H1 (cell line): Measurements from ENCODE around the gene RPS6KL1. TPM values are rescaled to one million over a fixed set of nuclear protein-coding genes. Genes with fewer than 3 reads are reported as not detected.

Source experiments
- CTCF ChIA-PET: fragments of 300-600 bp; sonication (Branson Sonifier 250); formaldehyde crosslinking; loops from one replicate; lab custom pipeline; 2021; ENCODE audit not compliant: partially characterized antibody; lab: Charles Lee
- POLR2A ChIA-PET: fragments of 300-600 bp; sonication (Branson Sonifier 250); formaldehyde crosslinking; loops from one replicate; lab custom pipeline; 2021; ENCODE audit warnings: inconsistent platforms; ENCODE audit not compliant: partially characterized antibody; lab: Charles Lee
- DNase-seq, 2 experiments: peaks; one replicate each; pipeline versions ENCODE4 v3.0.0 to v3.0.0-alpha.2; 2010 to 2022; ENCODE audit warnings: low spot score in 2 of 2, low read depth in 1 of 2, mixed read lengths in 1 of 2
- FAIRE-seq: peaks from 2 replicates; lab custom pipeline; 2011; peaks lifted over from hg19 to GRCh38; lab: Jason Lieb, UNC
- H2AFZ ChIP-seq: 2 replicates; pipeline ENCODE4 v1.8.1; 2012; ENCODE audit warnings: low read length, inconsistent platforms
- H2AK5ac ChIP-seq: 2 replicates; pipeline ENCODE4 v1.6.1; 2013; ENCODE audit warnings: low read depth, low read length
- H2BK120ac ChIP-seq: replicated peaks from 2 replicates; pipeline ENCODE3; 2013; ENCODE audit warnings: low read depth, low read length, inconsistent platforms
- H2BK12ac ChIP-seq: 2 replicates; pipeline ENCODE4 v1.6.1; 2013; ENCODE audit warnings: low read depth, low read length
- H2BK15ac ChIP-seq: 2 replicates; pipeline ENCODE4 v1.6.1; 2013; ENCODE audit warnings: low read length
- H2BK20ac ChIP-seq: 2 replicates; pipeline ENCODE4 v1.6.1; 2013; ENCODE audit warnings: low read length
- H2BK5ac ChIP-seq: 2 replicates; pipeline ENCODE4 v1.6.1; 2013; ENCODE audit warnings: low read depth, low read length
- H3K14ac ChIP-seq: 2 replicates; pipeline ENCODE4 v1.6.1; 2013; ENCODE audit warnings: inconsistent platforms; ENCODE audit not compliant: insufficient read length
- H3K18ac ChIP-seq: 2 replicates; pipeline ENCODE4 v1.6.1; 2013; ENCODE audit warnings: low read length; ENCODE audit errors: extremely low read depth
- H3K23ac ChIP-seq: 2 replicates; pipeline ENCODE4 v1.6.1; 2013; ENCODE audit warnings: inconsistent platforms; ENCODE audit not compliant: insufficient read length
- H3K23me2 ChIP-seq: 2 replicates; pipeline ENCODE4 v1.6.1; 2013; ENCODE audit warnings: low read depth, low read length
- H3K27ac ChIP-seq: 2 replicates; pipeline ENCODE4 v1.6.1; 2011; ENCODE audit warnings: low read depth, low read length, inconsistent platforms
- H3K27me3 ChIP-seq, 4 experiments: replicated peaks in 1 of 4; 1 replicate in 1 of 4; 2 replicates in 3 of 4; pipeline versions ENCODE4 v1.6.1 to v1.8.1; 2011 to 2013; ENCODE audit warnings: low read length in 3 of 4, mild to moderate bottlenecking in 3 of 4, inconsistent platforms in 2 of 4, mixed read lengths in 2 of 4, moderate library complexity in 1 of 4; ENCODE audit not compliant: control insufficient read depth in 3 of 4, insufficient read depth in 3 of 4; ENCODE audit errors: extremely low read depth in 1 of 4
- H3K36me3 ChIP-seq, 4 experiments: 2 replicates each; pipeline versions ENCODE4 v1.6.1 to v1.8.1; 2011 to 2013; ENCODE audit warnings: mild to moderate bottlenecking in 4 of 4, low read length in 3 of 4, moderate library complexity in 2 of 4, control low read depth in 1 of 4, inconsistent platforms in 1 of 4; ENCODE audit not compliant: insufficient read depth in 4 of 4, control insufficient read depth in 2 of 4
- H3K4ac ChIP-seq: replicated peaks from 2 replicates; pipeline ENCODE3; 2013; ENCODE audit warnings: low read length, low read depth, mixed read lengths, inconsistent platforms; ENCODE audit not compliant: insufficient read length
- H3K4me1 ChIP-seq, 4 experiments: replicated peaks in 1 of 4; 1 replicate in 1 of 4; 2 replicates in 3 of 4; pipeline versions ENCODE4 v1.6.1 to v1.8.1; 2011 to 2013; ENCODE audit warnings: low read length in 3 of 4, inconsistent platforms in 2 of 4, mixed read lengths in 1 of 4; ENCODE audit not compliant: insufficient read depth in 4 of 4, control insufficient read depth in 3 of 4
- H3K4me2 ChIP-seq, 2 experiments: 2 replicates each; pipeline versions ENCODE4 v1.6.1 to v1.8.1; 2011 to 2013; ENCODE audit warnings: low read depth in 2 of 2, low read length in 2 of 2, control low read depth in 1 of 2, inconsistent platforms in 1 of 2, mild to moderate bottlenecking in 1 of 2; ENCODE audit not compliant: insufficient read depth in 1 of 2
- H3K4me3 ChIP-seq, 4 experiments: fragments of 200-600, 300-600 bp in 1 of 4; sonication (generic), shearing (Covaris generic), sonication (Bioruptor Twin) in 1 of 4; 2 replicates each; pipeline versions ENCODE4 v1.5.1 to v1.8.1; 2011 to 2016; ENCODE audit warnings: low read length in 4 of 4, low read depth in 3 of 4, control low read depth in 2 of 4, inconsistent platforms in 2 of 4, mild to moderate bottlenecking in 2 of 4, mixed read lengths in 1 of 4, moderate library complexity in 1 of 4; ENCODE audit not compliant: insufficient read depth in 2 of 4; ENCODE audit errors: extremely low read depth in 1 of 4
- H3K56ac ChIP-seq: replicated peaks from 2 replicates; pipeline ENCODE3; 2013; ENCODE audit warnings: low read depth, mild to moderate bottlenecking, mixed read lengths, low read length, inconsistent platforms; ENCODE audit not compliant: insufficient read length
- H3K79me1 ChIP-seq: 2 replicates; pipeline ENCODE4 v1.6.1; 2013; ENCODE audit warnings: low read depth, low read length, control low read depth
- H3K79me2 ChIP-seq, 2 experiments: 2 replicates each; pipeline versions ENCODE4 v1.6.1 to v1.8.1; 2012 to 2013; ENCODE audit warnings: low read length in 2 of 2, mild to moderate bottlenecking in 2 of 2, inconsistent platforms in 1 of 2; ENCODE audit not compliant: insufficient read depth in 2 of 2, control insufficient read depth in 1 of 2
- H3K9ac ChIP-seq, 4 experiments: replicated peaks in 1 of 4; 1 replicate in 1 of 4; 2 replicates in 3 of 4; pipeline versions ENCODE4 v1.6.1 to v1.8.1; 2011 to 2013; ENCODE audit warnings: low read depth in 3 of 4, low read length in 3 of 4, control low read depth in 2 of 4, mild to moderate bottlenecking in 2 of 4, moderate library complexity in 2 of 4, inconsistent platforms in 1 of 4; ENCODE audit errors: extremely low read depth in 1 of 4
- H3K9me3 ChIP-seq, 2 experiments: 2 replicates each; pipeline versions ENCODE4 v1.6.1 to v1.8.1; 2012 to 2013; ENCODE audit warnings: mild to moderate bottlenecking in 2 of 2, moderate library complexity in 2 of 2, control low read depth in 1 of 2, inconsistent platforms in 1 of 2, low read depth in 1 of 2, low read length in 1 of 2, mixed read lengths in 1 of 2; ENCODE audit not compliant: insufficient read depth in 2 of 2
- H4K20me1 ChIP-seq, 2 experiments: replicated peaks in 1 of 2; 2 replicates each; pipeline versions ENCODE3 to v1.8.1; 2011 to 2013; ENCODE audit warnings: inconsistent platforms in 2 of 2, low read length in 2 of 2, mild to moderate bottlenecking in 1 of 2; ENCODE audit not compliant: insufficient read depth in 2 of 2, control insufficient read depth in 1 of 2
- H4K5ac ChIP-seq: 2 replicates; pipeline ENCODE4 v1.6.1; 2013; ENCODE audit warnings: low read length, low read depth, mixed read lengths, inconsistent platforms; ENCODE audit not compliant: insufficient read length
- H4K8ac ChIP-seq: 2 replicates; pipeline ENCODE4 v1.8.0; 2013; ENCODE audit warnings: mild to moderate bottlenecking, moderate library complexity, low read length, inconsistent platforms; ENCODE audit not compliant: insufficient read depth; ENCODE audit errors: extremely low read depth
- H4K91ac ChIP-seq: replicated peaks from 2 replicates; pipeline ENCODE3; 2013; ENCODE audit warnings: low read length, mixed read lengths, inconsistent platforms; ENCODE audit not compliant: insufficient read length
- BRCA1 ChIP-seq: IDR thresholded peaks from 2 replicates; pipeline ENCODE4 v1.6.1; 2012; ENCODE audit warnings: low read depth, low read length, improper control_type of control experiment
- CBX5 ChIP-seq: fragments of 300-800, 300-1000 bp; sonication (generic); IDR thresholded peaks from 2 replicates; pipeline ENCODE4 v1.7.1; 2016; ENCODE audit warnings: antibody characterized with exemption, low read length, low read depth
- CBX8 ChIP-seq: fragments of 300-800, 300-1000 bp; sonication (generic); IDR thresholded peaks from 2 replicates; pipeline ENCODE4 v1.7.1; 2016; ENCODE audit warnings: low read depth, low read length, borderline replicate concordance
- JUN ChIP-seq: IDR thresholded peaks from 2 replicates; pipeline ENCODE4 v1.6.1; 2011; ENCODE audit warnings: low read depth, mild to moderate bottlenecking, improper control_type of control experiment, low read length
- KDM1A ChIP-seq: fragments of 200-600, 300-600 bp; sonication (generic); IDR thresholded peaks from 2 replicates; pipeline ENCODE4 v1.7.1; 2016; ENCODE audit warnings: mild to moderate bottlenecking, low read length, borderline replicate concordance
- KDM4A ChIP-seq: IDR thresholded peaks from one replicate; pipeline ENCODE4 v1.7.1; 2012; ENCODE audit warnings: low read depth, mild to moderate bottlenecking, moderate library complexity, low read length, inconsistent platforms; ENCODE audit not compliant: severe bottlenecking
- POLR2AphosphoS5 ChIP-seq: IDR thresholded peaks from 2 replicates; pipeline ENCODE4 v1.6.1; 2011; ENCODE audit warnings: low read depth, low read length
- SIN3A ChIP-seq, 2 experiments: IDR thresholded peaks in 1 of 2; conservative IDR thresholded peaks in 1 of 2; 2 replicates each; pipeline ENCODE4 v1.6.1; 2011 to 2012; ENCODE audit warnings: low read length in 2 of 2, improper control_type of control experiment in 1 of 2, low read depth in 1 of 2, mild to moderate bottlenecking in 1 of 2
- SP2 ChIP-seq: IDR thresholded peaks from 2 replicates; pipeline ENCODE4 v1.6.1; 2012; ENCODE audit warnings: mild to moderate bottlenecking, low read length, inconsistent platforms
- SUZ12 ChIP-seq: fragments of 200-600 bp; sonication (generic); IDR thresholded peaks from 2 replicates; pipeline ENCODE4 v1.6.1; 2012; ENCODE audit warnings: mild to moderate bottlenecking, inconsistent platforms, low read length, moderate library complexity, mixed read lengths
- TCF12 ChIP-seq: IDR thresholded peaks from 2 replicates; pipeline ENCODE4 v1.6.1; 2011; ENCODE audit warnings: low read depth, mild to moderate bottlenecking, low read length
- YY1 ChIP-seq: IDR thresholded peaks from 2 replicates; pipeline ENCODE4 v1.6.1; 2011; ENCODE audit warnings: low read depth, mild to moderate bottlenecking, low read length
- WGBS, 2 experiments: shearing (Covaris generic) in 1 of 2; methylation state at CpG; one replicate each; pipeline versions ENCODE4 v1.1.6 to v1.1.7; 2013 to 2015; ENCODE audit warnings: low lambda C conversion rate in 2 of 2, mixed read lengths in 2 of 2, inconsistent platforms in 1 of 2, low coverage in 1 of 2, missing lambda C conversion rate in 1 of 2; ENCODE audit not compliant: insufficient replicate concordance in 2 of 2, insufficient coverage in 1 of 2, insufficient read length in 1 of 2; ENCODE audit errors: extremely low coverage in 1 of 2, missing lambda C conversion rate in 1 of 2; 5-methylcytosine and 5-hydroxymethylcytosine counted together
- polyA plus RNA-seq, 7 experiments: library from polyadenylated mRNA; depleted of rRNA in 3 of 7; stranded (reverse) in 5 of 7; unstranded in 2 of 7; fragments of >200 nt in 5 of 7; fragments of 200-250 nt in 2 of 7; gene quantifications; 1 replicate in 5 of 7; 2 replicates in 1 of 7; 4 replicates in 1 of 7; pipeline versions ENCODE4 v1.2.1 to v1.2.3, GENCODE V29; 2011 to 2013; ENCODE audit warnings: missing spikeins in 2 of 7, mixed read lengths in 2 of 7
- total RNA-seq: library from RNA; stranded (reverse); fragmentation: NEBNext Ultra II Directional; extraction: Animal tissue kit (Norgen Biotek cat#: 25700); gene quantifications from 2 replicates; pipeline ENCODE4 v1.2.1, GENCODE V29; 2021

Gene RPS6KL1
- total and polyA plus RNA-seq, 2 of the 8 experiments (the other 6 are each of a cell fraction or from before 2014, with no cell fraction given), result 9.8 to 13.8 TPM

DNA sequence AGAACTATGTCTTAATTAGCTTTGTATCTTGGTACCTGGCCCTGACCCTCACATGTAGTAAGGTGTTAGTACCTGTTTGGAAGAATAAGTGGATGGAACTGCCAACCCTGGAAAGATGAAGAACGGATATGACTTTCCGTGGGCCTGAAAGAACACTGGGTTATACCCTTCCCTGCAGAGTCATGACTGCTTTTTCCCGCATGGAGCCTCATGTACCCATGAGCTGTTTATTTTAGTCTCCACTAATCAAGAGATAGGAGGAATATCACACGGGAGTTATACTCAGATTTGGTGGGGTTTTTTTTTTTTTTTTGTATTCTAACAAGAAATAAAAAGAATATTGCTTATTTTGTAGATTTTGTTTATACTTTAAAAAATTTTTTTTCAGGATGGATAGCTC is 25.4 kb downstream of the RPS6KL1 start:
- H4K8ac ChIP-seq, result no peak overlapping the region
- no peak overlapping the region for H3K23ac ChIP-seq
- H2BK12ac ChIP-seq, result no peak overlapping the region
- H4K20me1 ChIP-seq, result peaks cover 2 to 9% of the 10 kb centered on the region in 2 experiments
- H4K91ac ChIP-seq, result no peak overlapping the region
- no peak overlapping the region for H3K9ac ChIP-seq
- no peaks in the 10 kb centered on the region for H3K9me3 ChIP-seq
- no peak overlapping the region for H4K5ac ChIP-seq
- no peak overlapping the region for H3K18ac ChIP-seq
- H3K4me3 ChIP-seq, result no peak overlapping the region
- 0 out of 2 replicates have a peak, but pooled peaks cover 2% of the 10 kb centered on the region for H3K79me1 ChIP-seq
- no peak overlapping the region for H2BK15ac ChIP-seq
- 90% methylated on average over 4 of the region's 4 CpGs; no CpG with 5 or more reads in 1 of the 2 experiments for WGBS, 2 experiments
- no peak overlapping the region for H3K4ac ChIP-seq
- no peak overlapping the region for H2BK20ac ChIP-seq
- H3K23me2 ChIP-seq, result no peaks in the 10 kb centered on the region
- FAIRE-seq, result no peak
- ChIA-PET POLR2A (interaction anchor here (0.6 to 2.5 kb wide), 4 partner anchors 11 to 22 kb away, joined by 3 to 8 read pairs (median 4); partner anchors contain the start of gene PROX2), CTCF (interaction anchor here (1.0 to 24.8 kb wide), 3 partner anchors 10 to 41 kb away, joined by 5 to 509 read pairs (median 173); no protein-coding TSS in a partner anchor)
- H2BK5ac ChIP-seq, result no peak overlapping the region
- H3K14ac ChIP-seq, result no peak overlapping the region
- no peaks in the 10 kb centered on the region for H3K79me2 ChIP-seq
- H2BK120ac ChIP-seq, result no peak overlapping the region
- H2AK5ac ChIP-seq, result no peak overlapping the region
- no peaks in the 10 kb centered on the region for H3K4me1 ChIP-seq
- H3K36me3 ChIP-seq, result peaks cover 56 to 100% (median 94%) of the 10 kb centered on the region in 4 experiments
- no peak overlapping the region for H3K27ac ChIP-seq
- H3K27me3 ChIP-seq, result no peaks in the 10 kb centered on the region
- no peak for TF ChIP-seq SIN3A (conservative IDR thresholded peaks at IDR 0.05 in 1 of 2, IDR thresholded peaks at IDR 0.05 in 1 of 2; ENCODE audit: low read depth in 1 of 2, low read length in 2 of 2)
- TF ChIP-seq TCF12, result no peak
- no peak for TF ChIP-seq BRCA1
- TF ChIP-seq SUZ12, result no peak
- TF ChIP-seq JUN, result no peak
- no peak for TF ChIP-seq KDM1A
- TF ChIP-seq YY1, result no peak
- TF ChIP-seq SP2, result no peak
- TF ChIP-seq CBX8, result no peak
- TF ChIP-seq KDM4A, result no peak
- no peak for TF ChIP-seq CBX5
- TF ChIP-seq POLR2AphosphoS5, result no peak
- no peak overlapping the region for H3K4me2 ChIP-seq
- no peak overlapping the region for H3K56ac ChIP-seq
- no peak for DNase-seq
- no peak overlapping the region for H2AFZ ChIP-seq
